SK-N-DZ (cell line): Measurements from ENCODE around the gene TPM1.

ENCODE experiments used
- DNase-seq: peaks from one replicate; pipeline ENCODE4 v3.0.0-alpha.2; 2015; ENCODE audit warnings: low spot score

TPM1 gene

DNA sequence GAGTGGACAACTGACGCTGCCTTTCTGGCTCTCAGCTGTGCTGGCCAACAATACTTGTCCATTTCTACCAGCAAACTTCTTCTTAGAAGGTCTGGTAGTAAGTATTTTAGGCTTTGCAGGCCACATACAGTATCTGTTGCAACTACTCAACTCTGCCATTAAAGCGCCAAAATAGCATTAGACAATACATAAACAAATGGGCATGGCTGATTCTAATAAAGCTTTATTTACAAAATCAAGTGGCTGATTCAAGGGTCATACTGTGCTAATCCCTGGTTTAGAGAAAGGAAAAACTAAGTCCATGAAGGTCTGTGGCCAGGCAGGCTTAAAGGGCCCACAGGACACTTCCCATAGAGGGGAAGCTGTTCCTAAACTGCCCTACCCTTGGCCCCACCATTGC lies 26.3 kb upstream of the TPM1 start:
- no peak for DNase-seq

GRCh38 chr15:63018639-63019038 lies 23.9 kb upstream of the TPM1 start:
- no peak for DNase-seq

DNA sequence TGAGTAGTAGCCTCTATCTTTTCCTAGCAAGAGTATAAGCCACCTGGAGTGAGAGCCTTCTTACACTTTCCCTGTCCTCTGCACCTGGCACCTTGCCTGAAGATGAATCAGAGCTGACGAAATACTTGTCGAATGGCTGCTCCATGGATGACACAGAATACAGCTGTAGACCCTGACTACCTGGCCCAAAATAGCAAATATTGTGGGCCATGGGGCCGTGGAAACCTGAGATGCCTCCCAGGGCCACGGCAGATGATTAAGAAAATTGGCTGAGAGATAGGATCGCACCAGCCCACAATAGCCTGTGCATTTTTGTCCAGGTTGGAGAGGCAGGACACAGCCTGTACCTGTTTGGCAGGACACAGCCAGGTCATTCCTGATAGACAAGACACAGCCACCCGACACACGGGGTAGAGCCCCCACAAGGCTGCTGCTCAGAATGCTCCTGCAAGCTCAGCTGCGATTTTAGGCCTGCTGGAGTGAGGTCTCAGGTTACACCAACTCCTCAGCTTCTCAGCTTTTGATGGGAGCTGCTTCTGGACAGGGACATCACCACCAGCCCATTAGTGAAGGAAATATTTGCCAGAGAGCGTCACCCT lies 22.9 kb upstream of the TPM1 start:
- peak; percentile 59 for DNase-seq

GRCh38 chr15:63020128-63020527 lies 22.4 kb upstream of the TPM1 start:
- no peak for DNase-seq

- DNase-seq: no peak
Observed at GRCh38 chr15:63020759-63021430, 21.7 kb upstream of the TPM1 start.

GRCh38 chr15:63022181-63022580 lies 20.4 kb upstream of the TPM1 start:
- DNase-seq: no peak

DNA sequence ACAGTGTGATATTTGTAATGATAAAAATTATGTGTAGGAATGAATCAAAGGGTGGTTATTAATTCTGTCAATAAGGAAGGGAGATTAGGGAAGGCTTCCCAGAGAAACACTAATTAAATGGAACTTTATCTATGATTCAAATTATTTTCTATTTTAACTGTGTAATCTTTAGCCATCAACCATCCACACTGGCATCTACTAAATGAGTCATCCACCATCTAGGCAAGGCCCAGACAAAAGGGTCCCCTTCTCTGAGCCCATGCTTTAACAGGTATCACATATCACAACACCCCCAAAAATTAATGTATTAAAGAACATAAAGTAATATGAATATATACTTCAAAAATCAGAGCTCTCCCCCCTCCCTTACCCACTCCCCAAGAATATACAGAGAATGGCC lies 19.9 kb upstream of the TPM1 start:
- no peak for DNase-seq

DNA sequence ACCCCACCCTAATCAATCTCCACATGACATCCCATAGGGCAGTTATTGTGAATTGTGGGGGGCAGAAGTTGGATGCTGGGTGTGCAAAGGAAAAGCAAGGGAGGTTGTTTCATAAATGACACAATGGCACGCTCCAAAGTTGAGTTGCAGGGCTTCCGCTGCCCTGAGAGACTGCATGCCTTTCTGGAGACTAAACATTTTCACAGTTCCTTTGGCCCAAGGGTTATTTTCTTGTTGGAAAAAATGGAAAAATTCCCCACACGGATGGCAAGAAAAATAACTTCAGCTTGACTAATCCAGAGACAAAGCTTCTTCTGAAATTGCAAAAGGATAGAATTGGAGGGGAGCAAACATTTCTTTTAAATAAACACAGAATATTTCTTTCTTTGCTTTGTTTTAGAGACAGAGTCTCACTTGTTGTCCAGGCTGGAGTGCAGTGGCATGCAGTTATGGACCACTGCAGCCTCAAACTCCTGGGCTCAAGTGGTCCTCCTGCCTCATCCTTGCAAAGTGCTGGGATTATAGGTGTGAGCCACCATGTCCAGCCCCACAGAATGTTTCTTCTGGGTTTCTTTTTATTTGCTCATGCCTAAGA lies 19.1 kb upstream of the TPM1 start:
- no peak for DNase-seq

- DNase-seq: peak; percentile 27
Observed at GRCh38 chr15:63025460-63025859, 17.1 kb upstream of the TPM1 start.

DNA sequence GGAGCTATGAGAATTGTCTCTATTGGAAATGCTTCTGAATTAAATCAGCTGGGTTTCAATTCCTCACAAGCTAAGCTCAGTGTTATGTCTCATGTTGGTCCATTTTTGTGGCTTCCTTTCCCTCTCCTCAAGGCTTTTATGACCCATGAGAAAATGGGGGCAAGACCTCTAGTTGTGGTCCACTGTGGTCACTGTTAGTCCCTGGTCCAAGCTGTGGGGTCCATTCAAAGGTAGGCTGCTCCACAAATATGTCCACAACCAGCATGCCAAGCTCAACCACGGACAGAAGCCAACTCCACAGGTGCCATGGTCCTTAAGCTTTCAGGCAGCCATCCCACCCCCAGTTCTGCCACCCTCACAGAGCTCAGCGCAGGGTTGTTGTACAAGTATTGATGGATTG lies 14.9 kb upstream of the TPM1 start:
- no peak for DNase-seq

- DNase-seq: no peak
Observed at GRCh38 chr15:63028442-63029110, 14.0 kb upstream of the TPM1 start.

- DNase-seq: no peak
Observed at GRCh38 chr15:63029676-63030075, 12.9 kb upstream of the TPM1 start.

GRCh38 chr15:63030101-63030551 lies 12.4 kb upstream of the TPM1 start:
- no peak for DNase-seq

DNA sequence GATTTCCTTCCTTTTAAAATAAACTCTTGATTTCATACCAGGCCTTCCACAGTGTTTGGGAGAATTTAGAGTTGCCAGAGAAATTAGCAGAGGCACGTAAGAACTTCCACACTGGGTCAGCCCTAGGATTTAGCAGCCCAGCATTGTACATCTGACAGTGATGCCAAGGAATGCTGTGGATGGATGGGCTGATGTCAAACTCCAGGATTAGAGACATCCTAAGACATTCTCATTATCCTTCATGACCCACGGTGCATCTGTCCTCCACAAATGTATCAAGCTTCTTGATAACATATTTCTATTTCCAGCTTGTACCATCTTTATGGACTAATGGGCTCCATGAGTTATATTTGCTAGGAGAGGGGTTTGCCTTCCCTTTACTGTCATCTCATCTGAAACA lies 8.0 kb upstream of the TPM1 start:
- no peak for DNase-seq

DNA sequence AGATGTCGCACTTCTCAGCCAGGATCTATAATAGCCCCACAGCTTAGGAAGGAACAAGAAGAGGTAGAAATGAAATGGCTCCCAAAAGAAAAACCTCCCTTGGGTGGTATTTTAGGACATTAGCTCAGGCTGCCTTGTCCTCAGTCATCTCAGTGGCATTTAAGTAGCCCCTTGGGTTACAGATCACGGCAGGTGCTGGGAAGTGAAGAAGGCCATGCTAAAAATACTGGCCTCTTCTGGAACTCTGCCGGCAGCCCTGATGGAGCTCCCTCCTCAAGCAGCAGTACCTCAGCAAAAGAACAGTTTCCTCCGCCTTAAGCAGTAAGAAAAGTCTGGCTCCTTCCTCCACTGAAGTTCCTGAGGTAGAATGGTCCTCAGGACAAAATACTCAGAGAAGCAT lies 7.3 kb upstream of the TPM1 start:
- DNase-seq: no peak

- no peak for DNase-seq
Observed at GRCh38 chr15:63035977-63036376, 6.6 kb upstream of the TPM1 start.

- no peak for DNase-seq
Observed at GRCh38 chr15:63037976-63038720, 4.4 kb upstream of the TPM1 start.

DNA sequence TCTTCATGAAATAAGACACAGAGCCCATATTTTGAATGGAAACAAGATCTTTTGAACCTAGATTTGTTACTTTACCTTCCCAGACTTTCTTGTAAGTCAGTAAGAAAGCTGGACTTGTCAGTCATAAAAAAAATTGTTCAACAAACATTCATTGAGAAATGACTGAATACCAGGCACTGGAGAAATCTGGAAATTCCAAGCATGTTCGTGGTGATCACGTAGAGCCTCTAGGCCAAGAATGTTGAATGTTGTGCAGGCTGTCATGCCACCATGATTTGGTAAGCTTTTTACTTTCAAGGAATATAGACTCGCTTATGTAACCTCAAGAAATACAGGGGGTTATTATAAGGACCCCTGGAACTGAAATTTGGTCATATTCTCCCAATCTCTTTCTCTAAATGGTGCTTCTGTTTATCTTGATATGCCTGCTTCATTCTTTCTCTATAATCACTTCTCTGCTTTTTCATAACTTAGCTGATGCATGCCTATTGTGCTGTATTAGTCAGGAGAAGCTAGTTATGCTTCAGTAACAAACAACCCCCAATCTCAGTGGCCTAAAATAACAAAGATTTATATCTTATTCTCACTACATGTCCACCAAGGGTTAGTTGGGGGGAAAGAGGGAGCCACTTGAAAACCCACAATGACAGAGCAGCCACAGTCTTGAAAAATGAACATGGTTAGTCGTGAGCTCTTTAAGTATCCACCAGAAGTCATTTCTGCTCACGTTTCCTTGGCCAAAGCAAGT lies 3.4 kb upstream of the TPM1 start:
- DNase-seq: no peak

- no peak for DNase-seq
Observed at GRCh38 chr15:63039811-63040210, 2.7 kb upstream of the TPM1 start.

- DNase-seq: no peak
Observed at GRCh38 chr15:63040509-63040908, 2.0 kb upstream of the TPM1 start.

DNA sequence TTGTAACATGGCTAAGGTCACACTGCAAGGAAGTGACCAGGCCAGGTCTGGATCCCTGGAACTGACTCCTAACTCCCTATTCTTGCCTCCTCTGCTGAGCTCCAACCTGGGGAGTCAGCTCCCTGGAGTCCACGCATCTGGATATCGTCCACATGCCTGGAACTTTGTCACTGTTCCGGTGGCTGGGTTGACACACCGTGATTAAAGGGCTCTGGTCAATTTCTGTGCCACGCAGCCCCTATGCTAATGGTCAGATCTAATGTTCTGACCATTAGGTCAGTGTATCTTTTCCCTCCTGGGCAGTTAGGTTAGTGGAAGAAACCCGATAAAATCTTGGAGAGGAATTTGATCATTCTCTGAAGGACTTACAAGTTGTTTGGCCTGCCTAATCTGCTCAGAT lies 1.6 kb upstream of the TPM1 start:
- DNase-seq: peak; percentile 70
